Ovary (tissue), 3 donors: ENCODE results near the gene PTF1A.

ENCODE experiments used
- EP300 ChIP-seq: sonication (generic); formaldehyde crosslinking; IDR thresholded peaks from one replicate; pipeline ENCODE4 v1.6.1; 2017; ENCODE audit warnings: antibody characterized with exemption
- POLR2A ChIP-seq: fragments of 450-650 bp; IDR thresholded peaks from one replicate; pipeline ENCODE4 v1.6.1; 2017; ENCODE audit warnings: antibody characterized with exemption, mild to moderate bottlenecking, moderate library complexity
- TF ChIP-seq, protein P1 (sequence below), 3 donors: fragments of 450-650 bp in 2 of 3; fragments of 200-600 bp in 1 of 3; IDR thresholded peaks; one replicate each; pipeline versions ENCODE4 v1.5.1 to v1.8.0; 2016 to 2022; ENCODE audit warnings: antibody characterized with exemption in 3 of 3, mild to moderate bottlenecking in 1 of 3
- donor health status: DM: no; HTN: no; CAD: no.

DNA sequence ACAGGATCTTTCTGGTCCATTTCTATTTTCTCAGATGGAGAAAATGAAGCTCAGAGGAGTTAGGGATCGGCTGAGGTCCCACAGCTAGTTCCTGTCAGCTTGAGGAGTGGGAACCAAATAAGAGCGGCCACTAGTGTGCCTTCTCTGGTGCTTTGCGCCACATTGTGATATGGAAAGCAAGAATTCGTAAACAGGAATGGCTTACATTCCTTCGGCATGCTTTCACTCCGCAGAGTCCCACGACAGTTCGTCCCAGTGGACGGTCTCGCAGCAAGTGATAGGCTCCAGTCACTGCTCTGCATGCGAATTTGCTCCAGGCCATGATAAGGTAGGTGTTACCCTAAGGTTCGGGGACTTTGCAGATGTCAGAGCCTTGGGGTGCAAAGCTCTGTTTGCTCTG lies 41.5 kb upstream of the PTF1A start:
- TF ChIP-seq, protein P1, sequence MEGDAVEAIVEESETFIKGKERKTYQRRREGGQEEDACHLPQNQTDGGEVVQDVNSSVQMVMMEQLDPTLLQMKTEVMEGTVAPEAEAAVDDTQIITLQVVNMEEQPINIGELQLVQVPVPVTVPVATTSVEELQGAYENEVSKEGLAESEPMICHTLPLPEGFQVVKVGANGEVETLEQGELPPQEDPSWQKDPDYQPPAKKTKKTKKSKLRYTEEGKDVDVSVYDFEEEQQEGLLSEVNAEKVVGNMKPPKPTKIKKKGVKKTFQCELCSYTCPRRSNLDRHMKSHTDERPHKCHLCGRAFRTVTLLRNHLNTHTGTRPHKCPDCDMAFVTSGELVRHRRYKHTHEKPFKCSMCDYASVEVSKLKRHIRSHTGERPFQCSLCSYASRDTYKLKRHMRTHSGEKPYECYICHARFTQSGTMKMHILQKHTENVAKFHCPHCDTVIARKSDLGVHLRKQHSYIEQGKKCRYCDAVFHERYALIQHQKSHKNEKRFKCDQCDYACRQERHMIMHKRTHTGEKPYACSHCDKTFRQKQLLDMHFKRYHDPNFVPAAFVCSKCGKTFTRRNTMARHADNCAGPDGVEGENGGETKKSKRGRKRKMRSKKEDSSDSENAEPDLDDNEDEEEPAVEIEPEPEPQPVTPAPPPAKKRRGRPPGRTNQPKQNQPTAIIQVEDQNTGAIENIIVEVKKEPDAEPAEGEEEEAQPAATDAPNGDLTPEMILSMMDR (IDR thresholded peaks at IDR 0.05) = no peak
- no peak for TF ChIP-seq EP300
- TF ChIP-seq POLR2A = no peak
